GM10847 (cell line): ENCODE data around the gene PHLDA1.

ENCODE experiments used
- POLR2A ChIP-seq: IDR thresholded peaks from 2 replicates; pipeline ENCODE4 v1.6.1; 2011; ENCODE audit not compliant: insufficient read length; ENCODE audit errors: extremely low read depth

The PHLDA1 gene

DNA sequence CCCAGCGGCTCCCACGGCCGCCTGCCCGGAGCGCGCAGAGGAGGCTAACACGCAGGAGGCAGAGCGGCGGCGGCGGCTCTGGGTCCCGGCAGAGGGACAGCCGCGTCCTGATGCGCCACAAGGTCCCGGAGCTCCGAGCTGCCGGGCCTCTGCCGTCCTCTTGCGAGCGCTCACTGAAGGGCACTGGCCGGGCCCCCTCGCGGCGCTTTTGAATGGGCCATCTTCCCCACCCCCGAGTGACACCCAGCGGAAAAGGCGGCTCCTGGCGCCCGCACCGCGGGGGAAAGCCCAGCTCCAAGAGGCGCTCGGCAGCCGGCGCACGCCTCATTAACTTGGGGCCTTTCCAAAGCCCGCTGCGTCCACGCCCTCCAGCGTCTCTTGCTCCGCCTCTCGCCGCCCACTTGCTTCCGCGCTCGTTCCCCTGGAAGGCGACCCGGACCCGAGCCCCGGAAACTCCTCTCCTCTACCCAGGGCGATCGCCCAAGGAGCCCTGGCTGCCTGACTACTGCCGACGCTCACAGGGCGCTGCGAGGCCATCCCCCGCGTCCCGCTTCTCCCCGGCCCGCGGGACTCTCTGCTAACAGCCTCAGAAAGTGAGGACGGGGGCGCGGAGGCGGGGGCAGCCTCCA lies at the start of gene PHLDA1:
Gene PHLDA1 (minus strand): TSS at position 363 of the 629 bp plus-strand sequence.
- peak; percentile 70 for TF ChIP-seq POLR2A

DNA sequence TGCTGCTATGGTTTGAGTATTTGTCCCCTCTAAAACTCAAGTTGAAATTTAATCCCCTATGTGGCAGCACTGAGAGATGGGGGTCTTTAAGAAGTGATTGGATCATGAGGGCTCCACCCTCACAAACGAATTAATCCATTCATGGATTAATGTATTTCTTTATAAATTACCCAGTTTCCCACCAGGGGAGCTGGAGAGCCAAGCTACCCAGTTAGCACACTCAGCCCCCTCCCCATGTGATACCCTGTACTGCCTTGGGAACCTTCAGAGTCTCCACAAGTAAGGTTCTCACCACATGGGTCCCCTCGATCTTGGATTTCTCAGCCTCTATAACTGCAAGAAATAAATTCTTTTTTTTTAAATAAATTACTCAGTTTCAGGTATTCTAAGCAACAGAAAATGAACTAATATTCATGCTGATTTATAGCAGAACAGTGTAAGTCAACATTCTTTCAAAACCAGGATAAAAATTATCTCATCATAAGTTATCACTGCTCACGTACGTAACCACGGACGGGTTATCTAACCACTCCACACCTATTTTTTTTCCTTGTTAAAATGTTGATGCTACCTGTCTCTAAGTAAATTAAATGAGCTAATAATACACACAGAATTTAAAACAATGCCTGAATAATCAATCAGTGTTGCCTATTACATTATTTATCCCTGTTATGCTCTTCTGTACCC lies 49.3 kb upstream of the PHLDA1 start:
- TF ChIP-seq POLR2A = no peak

DNA sequence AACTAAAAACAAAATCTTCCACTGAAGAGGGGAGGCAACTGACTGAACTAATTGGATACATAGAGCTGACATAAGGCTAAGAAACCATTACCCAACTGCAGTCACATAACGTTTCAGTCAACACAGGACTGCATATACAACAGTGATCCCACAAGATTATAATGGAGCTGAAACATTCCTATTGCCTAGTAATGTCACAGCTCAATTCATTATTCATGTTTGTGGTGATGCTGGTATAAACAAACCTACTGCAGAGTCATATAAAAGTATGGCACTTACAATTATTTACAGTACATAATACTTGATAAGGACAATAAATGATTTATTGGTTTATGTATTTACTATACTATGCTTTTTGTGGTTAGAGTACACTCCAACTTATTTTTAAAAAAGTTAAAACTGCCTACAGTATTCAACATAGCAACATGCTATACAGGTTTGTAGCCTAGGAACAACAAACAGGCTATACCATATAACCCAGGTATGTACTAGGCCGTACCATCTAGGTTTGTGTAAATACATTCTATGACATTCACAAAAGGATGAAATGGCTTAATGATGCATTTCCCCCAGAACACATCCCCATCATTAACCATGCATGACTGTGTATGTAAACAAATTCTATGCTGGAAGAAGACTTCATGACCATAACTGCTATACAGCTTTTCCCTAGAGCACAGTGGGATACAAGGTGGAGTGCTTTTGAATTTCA lies 48.6 kb upstream of the PHLDA1 start:
- TF ChIP-seq POLR2A = no peak

DNA sequence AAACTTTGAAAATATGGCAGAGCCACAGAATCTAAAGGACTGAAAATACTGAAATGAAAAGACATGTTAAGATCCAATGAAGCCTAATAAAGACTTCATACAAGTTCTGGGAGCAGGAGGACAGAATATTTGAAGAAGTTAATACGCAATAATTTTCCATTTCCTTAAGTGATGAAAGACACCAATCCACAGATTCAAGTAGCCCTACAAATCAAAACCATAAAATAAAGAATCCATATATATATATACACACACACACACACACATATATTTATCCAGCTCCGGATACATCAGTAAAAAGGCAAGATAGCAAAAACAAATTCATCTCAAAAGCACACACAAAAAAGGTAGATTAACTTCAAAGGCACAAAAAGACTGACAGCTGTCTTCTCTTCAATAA lies 47.2 kb upstream of the PHLDA1 start:
- TF ChIP-seq POLR2A = no peak

DNA sequence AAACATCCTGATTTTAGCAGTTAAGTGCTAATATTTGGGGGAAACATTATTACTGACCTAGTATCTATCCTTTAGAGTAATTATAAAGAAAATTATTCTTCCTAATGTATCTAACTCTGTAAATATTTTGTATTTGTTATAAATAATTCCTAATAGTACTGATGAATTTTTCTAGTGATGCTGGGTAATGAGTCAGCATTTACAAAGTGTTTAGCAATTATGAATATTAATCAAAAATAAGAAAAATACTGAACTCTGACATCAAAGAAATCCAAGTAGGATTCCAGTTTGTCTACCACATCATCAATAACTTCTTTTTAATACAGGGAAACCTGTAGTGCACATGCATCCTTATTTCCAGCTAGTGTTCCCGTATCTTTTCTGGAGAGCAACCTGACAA lies 43.9 kb upstream of the PHLDA1 start:
- TF ChIP-seq POLR2A = no peak

DNA sequence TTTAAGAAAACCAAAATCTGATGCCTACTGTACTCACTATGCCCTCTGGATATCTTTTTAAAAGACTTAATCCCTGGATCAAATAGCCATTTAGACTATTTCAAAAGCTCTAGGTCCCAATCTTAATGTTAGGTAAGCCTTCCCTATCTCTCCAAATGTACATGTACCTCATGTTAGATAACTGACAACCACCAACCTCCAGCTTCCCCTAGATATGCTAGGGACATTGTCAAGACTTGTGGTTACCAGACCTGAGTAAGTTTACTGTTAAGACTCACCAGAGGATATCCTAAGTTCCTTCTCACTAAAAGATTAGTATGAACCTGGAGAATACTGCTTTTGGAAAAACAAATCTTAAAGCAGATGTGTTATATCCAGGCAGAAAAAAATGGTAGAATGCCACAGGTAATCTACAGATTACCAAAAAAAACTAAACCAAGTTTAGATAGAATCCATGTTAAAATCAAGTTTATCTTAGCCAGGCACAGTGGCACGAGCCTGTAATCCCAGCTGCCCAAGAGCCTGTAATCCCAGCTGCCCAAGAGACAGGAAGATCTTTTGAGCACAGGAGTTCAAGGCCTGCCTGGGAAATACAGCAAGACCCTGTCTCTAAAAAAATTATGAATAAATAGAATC lies 43.2 kb upstream of the PHLDA1 start:
- no peak for TF ChIP-seq POLR2A

DNA sequence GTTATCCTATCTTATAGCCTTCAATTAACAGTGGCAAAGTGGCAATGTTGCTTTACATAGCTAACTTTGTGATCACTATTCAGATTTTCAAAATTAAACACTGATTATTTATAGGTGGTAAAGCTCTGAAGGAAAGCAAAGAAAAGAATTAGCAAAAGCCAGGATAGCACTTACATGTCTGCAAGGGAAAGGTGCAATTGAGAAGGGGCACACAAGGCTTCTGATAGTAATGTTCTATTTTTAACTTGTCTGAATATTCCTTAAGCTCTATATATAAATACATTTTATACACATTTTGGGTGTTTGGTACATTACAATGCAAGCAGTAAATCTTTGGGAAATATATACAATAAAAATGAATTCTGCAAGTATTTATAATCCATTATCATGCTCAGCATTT lies 42.0 kb upstream of the PHLDA1 start:
- TF ChIP-seq POLR2A = no peak

DNA sequence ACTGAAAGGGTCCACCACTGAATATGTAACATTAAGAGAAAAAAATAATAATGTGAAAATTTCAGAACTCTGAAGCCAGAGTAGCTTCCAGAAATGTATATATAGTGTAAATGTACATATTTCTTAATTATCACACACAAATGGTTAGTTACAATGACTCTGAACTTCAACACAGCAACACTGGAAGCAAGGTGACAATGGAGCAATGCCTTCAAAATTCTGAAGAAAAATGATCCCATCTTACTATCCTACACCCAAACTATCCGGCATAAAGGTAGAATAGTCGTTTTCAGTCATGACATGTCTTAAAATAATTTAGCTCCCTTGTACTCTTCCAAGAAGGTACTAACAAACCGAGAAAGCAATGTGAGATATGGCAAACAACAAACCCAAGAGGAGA lies 41.0 kb upstream of the PHLDA1 start:
- no peak for TF ChIP-seq POLR2A

DNA sequence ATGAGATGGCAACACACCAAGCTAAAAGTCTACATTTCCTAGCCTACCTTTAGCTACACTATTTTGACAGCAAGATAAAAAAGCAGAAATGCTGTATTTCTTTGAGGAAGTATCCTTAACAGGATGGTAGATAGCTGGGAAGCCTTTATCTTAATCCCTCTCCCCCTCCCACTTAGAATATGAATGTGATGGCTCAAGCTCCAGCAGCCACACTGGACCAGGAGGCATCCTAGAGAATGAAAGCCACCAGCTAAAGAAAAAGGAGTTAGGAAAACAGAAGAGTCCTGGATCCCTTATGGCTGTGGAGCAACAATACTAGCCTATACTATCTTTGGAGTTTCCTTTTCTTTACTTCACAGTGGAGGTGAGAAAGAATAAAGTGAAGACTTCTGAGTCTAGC lies 37.8 kb upstream of the PHLDA1 start:
- no peak for TF ChIP-seq POLR2A

DNA sequence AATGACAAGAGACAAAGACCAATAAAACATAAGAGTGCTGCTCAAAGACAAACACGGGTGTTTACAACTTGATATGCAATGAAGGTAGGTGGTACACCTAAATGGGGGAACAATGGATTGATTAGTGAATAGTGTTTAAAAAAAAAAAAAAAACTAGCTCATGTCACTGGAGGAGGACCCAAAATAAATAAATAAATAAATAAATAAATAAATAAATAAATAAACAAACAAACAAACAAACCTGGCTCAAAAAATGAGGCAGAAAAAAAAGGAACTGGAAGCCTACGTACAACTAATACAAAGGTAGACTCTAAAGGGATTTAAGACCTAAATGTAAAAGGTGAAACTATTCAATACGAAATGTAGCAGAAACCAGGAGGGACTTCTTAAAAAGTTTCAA lies 34.3 kb upstream of the PHLDA1 start:
- TF ChIP-seq POLR2A = no peak

DNA sequence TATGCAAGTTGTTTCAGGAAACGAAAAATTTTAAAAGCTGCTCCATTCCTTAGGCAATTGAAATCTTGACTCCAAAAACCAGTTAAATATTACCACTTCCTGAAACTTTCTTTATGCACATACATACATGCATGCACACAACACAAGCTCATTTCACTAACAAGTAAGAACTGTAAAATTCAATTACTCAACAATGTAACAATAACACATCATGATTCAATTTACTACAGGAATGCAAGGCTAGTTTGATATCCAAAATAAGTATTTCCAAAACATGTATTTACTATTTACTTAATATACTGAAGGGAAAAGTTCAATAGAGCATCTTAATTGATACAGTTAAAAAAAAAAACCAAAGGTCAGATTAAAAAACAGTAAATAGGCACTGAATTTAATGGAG lies 33.3 kb upstream of the PHLDA1 start:
- no peak for TF ChIP-seq POLR2A

DNA sequence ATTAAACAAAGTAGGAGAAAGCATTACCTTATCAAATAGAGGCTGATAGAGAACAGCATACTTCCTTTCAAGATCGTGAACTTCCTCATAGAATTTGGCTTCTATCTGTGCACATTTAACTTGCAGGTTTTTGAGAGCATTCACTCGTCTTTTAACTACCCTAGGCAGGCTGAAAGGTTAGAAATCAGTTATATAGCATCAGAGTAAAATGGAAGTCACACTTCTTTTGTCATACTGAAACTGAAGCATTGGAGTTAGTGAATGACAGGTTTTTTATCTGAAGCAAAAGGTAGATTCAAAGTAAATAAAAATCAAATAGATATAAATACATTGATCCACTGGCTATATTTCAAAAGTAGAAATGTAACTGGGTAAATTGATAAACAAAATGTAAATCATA lies 28.5 kb upstream of the PHLDA1 start:
- no peak for TF ChIP-seq POLR2A

DNA sequence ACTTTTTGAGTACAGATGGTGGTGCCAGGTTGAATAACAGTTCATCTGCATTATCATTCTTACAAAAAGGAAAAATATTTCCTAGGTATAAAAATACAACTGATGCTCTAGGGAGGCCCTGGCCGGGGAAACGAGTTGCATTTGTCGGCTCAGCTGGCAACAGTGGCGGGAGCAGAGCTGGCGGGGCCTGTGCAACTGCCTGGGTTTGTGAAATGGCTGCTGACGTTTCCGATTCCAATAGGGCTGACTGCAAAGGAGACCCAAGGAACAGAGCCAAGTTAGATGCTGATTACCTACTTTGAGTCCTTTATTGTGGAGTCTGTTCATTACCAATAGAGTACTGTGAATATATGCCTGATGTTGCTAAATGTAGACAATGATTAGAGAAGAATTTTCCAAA lies 25.8 kb upstream of the PHLDA1 start:
- no peak for TF ChIP-seq POLR2A

DNA sequence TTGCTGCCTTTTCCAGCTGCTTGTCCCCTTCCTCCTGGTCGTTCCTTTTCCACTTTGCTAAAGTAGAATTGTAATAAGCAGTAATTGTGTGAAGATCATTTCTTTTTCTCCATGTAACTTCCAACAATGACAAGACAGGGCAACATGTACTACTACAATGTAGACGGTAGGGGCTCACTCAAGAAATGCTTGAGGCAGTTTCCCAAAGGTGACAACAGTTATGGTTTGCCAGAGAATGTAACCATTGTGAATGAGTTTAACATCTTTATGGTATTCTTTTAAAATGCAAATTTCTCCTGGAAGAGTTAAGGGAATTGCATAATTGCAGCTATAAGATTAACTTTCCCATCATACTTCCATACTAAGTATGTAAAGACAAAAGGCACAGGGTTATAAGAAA lies 23.8 kb upstream of the PHLDA1 start:
- no peak for TF ChIP-seq POLR2A

DNA sequence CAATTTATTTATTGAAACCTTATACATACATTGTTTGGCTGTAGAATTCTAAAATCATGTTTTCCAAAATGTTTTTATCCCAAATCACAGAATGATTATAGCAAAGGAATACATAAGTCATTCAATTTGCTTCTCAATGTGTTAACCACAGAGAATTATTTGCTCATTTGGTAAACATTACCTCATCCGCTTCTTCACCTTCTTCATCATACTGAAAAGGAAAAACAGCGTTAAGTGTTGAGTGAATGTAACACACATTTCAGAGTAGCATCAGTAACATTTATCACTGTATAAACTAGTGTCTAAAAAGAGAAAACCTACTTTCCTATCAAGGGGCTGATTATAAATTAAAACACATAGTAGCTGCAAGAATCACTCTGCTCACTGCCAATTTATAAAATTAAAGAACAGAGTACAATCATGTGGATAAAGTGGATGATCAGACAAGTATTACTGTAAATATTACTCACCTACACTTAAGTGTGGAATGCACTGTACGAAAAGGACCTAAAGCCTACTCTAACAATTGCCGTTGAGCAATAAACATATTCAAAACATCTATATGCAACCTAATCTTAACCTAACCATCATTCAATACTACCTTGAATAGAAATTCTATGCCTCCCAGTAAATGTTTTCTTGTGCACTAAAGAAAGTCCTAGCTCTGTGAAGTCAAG lies 18.1 kb upstream of the PHLDA1 start:
- TF ChIP-seq POLR2A = no peak
